GM12874 (cell line): ENCODE results near the gene TXNDC5.

Experiments used
- TF ChIP-seq, protein P1 (sequence below): IDR thresholded peaks from 2 replicates; pipeline ENCODE4 v1.5.1; 2011; ENCODE audit warnings: low read depth, mild to moderate bottlenecking, control low read depth, low read length, moderate library complexity; ENCODE audit not compliant: insufficient read depth

The TXNDC5 gene

GRCh38 chr6:7846966-7847818 lies 63.4 kb downstream of the TXNDC5 start:
- TF ChIP-seq, protein P1, sequence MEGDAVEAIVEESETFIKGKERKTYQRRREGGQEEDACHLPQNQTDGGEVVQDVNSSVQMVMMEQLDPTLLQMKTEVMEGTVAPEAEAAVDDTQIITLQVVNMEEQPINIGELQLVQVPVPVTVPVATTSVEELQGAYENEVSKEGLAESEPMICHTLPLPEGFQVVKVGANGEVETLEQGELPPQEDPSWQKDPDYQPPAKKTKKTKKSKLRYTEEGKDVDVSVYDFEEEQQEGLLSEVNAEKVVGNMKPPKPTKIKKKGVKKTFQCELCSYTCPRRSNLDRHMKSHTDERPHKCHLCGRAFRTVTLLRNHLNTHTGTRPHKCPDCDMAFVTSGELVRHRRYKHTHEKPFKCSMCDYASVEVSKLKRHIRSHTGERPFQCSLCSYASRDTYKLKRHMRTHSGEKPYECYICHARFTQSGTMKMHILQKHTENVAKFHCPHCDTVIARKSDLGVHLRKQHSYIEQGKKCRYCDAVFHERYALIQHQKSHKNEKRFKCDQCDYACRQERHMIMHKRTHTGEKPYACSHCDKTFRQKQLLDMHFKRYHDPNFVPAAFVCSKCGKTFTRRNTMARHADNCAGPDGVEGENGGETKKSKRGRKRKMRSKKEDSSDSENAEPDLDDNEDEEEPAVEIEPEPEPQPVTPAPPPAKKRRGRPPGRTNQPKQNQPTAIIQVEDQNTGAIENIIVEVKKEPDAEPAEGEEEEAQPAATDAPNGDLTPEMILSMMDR, result no peak

DNA sequence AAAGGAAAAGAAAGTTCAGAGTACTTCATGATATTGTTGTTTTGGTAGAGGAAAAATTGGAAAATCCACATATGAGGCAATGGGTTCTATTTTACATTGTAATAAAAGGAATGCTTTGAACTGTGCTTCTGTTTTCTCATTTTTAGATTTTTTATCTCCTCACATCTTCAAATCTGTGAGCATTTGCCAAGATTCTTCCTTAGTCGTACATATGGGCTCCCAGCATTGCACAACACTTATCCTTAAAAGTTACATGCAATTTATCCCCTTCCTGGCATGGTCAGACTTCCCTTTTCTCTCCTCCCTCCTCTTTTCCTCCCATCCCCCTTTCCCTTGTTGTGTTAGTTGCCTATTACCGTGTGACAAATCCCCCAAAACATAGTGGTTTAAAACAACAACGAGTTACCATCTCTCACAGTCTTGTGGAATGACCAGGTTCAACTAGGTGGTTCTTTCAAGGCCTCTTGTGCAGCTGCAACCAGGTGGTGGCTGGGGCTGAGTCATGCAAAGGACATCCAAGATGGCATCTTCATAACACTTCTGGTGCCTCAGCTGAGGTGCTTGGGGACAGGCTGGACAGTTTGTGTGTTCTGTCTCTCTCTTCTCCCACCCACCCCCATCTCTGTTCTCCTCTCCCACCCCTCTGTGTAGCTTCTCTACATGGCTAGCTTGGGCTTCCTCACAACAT lies 68.7 kb downstream of the TXNDC5 start:
- TF ChIP-seq, protein P1, result no peak

GRCh38 chr6:7836371-7837026 lies 74.1 kb downstream of the TXNDC5 start:
- TF ChIP-seq, protein P1, result no peak

DNA sequence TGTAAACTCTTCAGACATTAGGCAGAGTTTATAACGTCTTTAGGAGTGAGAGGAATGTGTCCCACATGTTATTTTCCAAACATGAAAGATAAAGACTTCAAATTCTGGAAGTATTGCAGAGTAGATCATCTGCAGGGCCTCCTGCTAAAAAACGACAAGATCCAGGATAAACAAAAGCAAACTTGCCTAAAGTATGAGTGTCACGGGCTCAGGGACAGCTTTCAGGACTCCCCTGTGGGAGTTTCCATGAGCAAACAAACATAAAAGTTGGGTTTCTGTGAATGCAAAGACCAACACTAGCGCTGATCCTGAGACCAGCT lies 76.9 kb downstream of the TXNDC5 start:
- TF ChIP-seq, protein P1, result no peak

DNA sequence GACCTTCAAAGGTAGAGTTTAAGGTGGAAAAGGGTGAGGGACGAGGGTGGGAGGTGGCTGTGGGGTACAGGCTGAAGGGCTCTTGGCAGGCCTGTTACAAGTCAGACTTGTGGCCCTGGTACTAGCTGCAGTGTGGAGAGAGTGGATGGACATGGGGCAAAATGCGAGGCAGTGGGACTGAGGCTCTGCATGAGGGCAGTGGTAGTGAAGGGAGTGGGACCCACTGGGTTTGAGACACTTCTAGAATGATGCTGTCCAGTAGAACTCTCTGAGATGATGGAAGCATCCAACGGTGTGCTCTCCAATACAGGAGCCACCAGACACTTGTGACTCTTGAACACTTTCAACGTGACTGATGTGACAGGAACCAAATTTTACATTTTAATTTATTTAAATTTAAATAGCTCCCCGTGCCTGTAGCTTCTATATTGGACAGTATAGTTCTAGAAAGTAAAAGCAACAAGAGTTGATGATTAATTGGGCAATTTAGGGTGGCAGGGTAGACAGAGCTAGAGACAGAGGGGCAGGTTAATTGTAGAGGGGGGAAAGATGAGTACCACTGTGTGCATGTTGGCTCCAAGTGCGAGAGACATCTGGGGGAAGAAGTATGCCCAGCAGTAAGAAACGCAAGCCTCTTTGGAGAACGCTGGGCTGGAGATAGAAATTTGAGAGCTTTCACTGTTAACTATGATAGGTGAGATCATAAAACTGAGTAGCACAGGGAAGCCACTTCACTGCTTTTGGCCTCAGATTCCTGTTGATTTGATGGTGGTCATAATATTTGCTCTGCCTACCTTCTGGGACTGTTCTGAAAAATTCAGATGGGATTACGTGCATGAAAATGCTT lies 77.5 kb downstream of the TXNDC5 start:
- TF ChIP-seq, protein P1, result no peak
